ENCODE measurements around the gene PRR15.
"Not testable (repeated sequence)": the region's sequence is repeated elsewhere in the genome, so short reads cannot be mapped to it uniquely, and the experiment has no call there.

The PRR15 gene

GRCh38 chr7:29527505-29528108 is 36.0 kb upstream of the PRR15 start (continued):
- no peak for TF ChIP-seq PATZ1 (CRISPR knock-in tag; IDR thresholded peaks at IDR 0.05; ENCODE audit: borderline replicate concordance)

- ATAC-seq: not testable (repeated sequence)
Observed at GRCh38 chr7:29528526-29528925, 35.1 kb upstream of the PRR15 start.

- peak; percentile 78 for ATAC-seq
- TF ChIP-seq OSR1 (CRISPR knock-in tag; IDR thresholded peaks at IDR 0.05) (no peak), ARNTL (CRISPR knock-in tag; IDR thresholded peaks at IDR 0.05; ENCODE audit: borderline replicate concordance, low read depth) (no peak), ZNF70 (CRISPR knock-in tag; IDR thresholded peaks at IDR 0.05) (no peak), TSHZ2 (CRISPR knock-in tag; IDR thresholded peaks at IDR 0.05) (no peak), CREB5 (CRISPR knock-in tag; IDR thresholded peaks at IDR 0.05; ENCODE audit: low read depth) (no peak), ZNF8 (CRISPR knock-in tag; IDR thresholded peaks at IDR 0.05) (no peak), GLIS3 (CRISPR knock-in tag; IDR thresholded peaks at IDR 0.05) (no peak), SNAI2 (CRISPR knock-in tag; IDR thresholded peaks at IDR 0.05) (no peak), TCF4 (CRISPR knock-in tag; IDR thresholded peaks at IDR 0.05; ENCODE audit: borderline replicate concordance) (no peak), ZFP3 (CRISPR knock-in tag; IDR thresholded peaks at IDR 0.05) (no peak), BACH2 (CRISPR knock-in tag; IDR thresholded peaks at IDR 0.05; ENCODE audit: borderline replicate concordance) (no peak), TOX (CRISPR knock-in tag; IDR thresholded peaks at IDR 0.05; ENCODE audit: borderline replicate concordance) (no peak), ZNF565 (CRISPR knock-in tag; conservative IDR thresholded peaks at IDR 0.05; ENCODE audit: low read depth) (no peak), POU6F1 (CRISPR knock-in tag; IDR thresholded peaks at IDR 0.05; ENCODE audit: borderline replicate concordance, low read depth) (no peak), PPARA (CRISPR knock-in tag; IDR thresholded peaks at IDR 0.05; ENCODE audit: borderline replicate concordance) (no peak), RARB (CRISPR knock-in tag; IDR thresholded peaks at IDR 0.05) (no peak), ISL1 (CRISPR knock-in tag; IDR thresholded peaks at IDR 0.05) (no peak), CSRNP3 (CRISPR knock-in tag; IDR thresholded peaks at IDR 0.05) (no peak), ZFP30 (CRISPR knock-in tag; IDR thresholded peaks at IDR 0.05) (no peak), CSDC2 (CRISPR knock-in tag; IDR thresholded peaks at IDR 0.05) (no peak)
Observed at GRCh38 chr7:29538389-29538788, 25.2 kb upstream of the PRR15 start.

All from SK-N-SH treated with all-trans-retinoic acid at 6 μM for 48 hours (cell line).